ENCODE results near the gene NGF.

Gene NGF

GRCh38 chr1:115336741-115337140, 1.3 kb downstream of the NGF start:
- DNase-seq (ENCODE audit: low spot score): no peak

- no peak for DNase-seq (ENCODE audit: low spot score)
These were observed 5.0 kb downstream of the NGF start for GRCh38 chr1:115332813-115333608.

GRCh38 chr1:115331558-115332331, 6.3 kb downstream of the NGF start:
- DNase-seq (ENCODE audit: low spot score): no peak

GRCh38 chr1:115330480-115331013, 7.5 kb downstream of the NGF start:
- no peak for DNase-seq (ENCODE audit: low spot score)

- no peak for DNase-seq (ENCODE audit: low spot score)
These were observed 8.1 kb downstream of the NGF start for GRCh38 chr1:115329965-115330364.

GRCh38 chr1:115327270-115327669, 10.8 kb downstream of the NGF start:
- no peak for DNase-seq (ENCODE audit: low spot score)

- no peak for DNase-seq (ENCODE audit: low spot score)
These were observed 11.6 kb downstream of the NGF start for GRCh38 chr1:115326419-115326818.

- no peak for DNase-seq (ENCODE audit: low spot score)
These were observed 12.2 kb downstream of the NGF start for GRCh38 chr1:115325874-115326273.

- no peak for DNase-seq (ENCODE audit: low spot score)
These were observed 13.2 kb downstream of the NGF start for GRCh38 chr1:115324649-115325420.

GRCh38 chr1:115323366-115324004, 14.6 kb downstream of the NGF start:
- no peak for DNase-seq (ENCODE audit: low spot score)

GRCh38 chr1:115322631-115323030, 15.4 kb downstream of the NGF start:
- no peak for DNase-seq (ENCODE audit: low spot score)

GRCh38 chr1:115320377-115320776, 17.7 kb downstream of the NGF start:
- no peak for DNase-seq (ENCODE audit: low spot score)

- DNase-seq (ENCODE audit: low spot score): no peak
These were observed 18.3 kb downstream of the NGF start for GRCh38 chr1:115319706-115320105.

GRCh38 chr1:115317101-115318012, 20.7 kb downstream of the NGF start:
- no peak for DNase-seq (ENCODE audit: low spot score)

GRCh38 chr1:115314765-115315164, 23.3 kb downstream of the NGF start:
- DNase-seq (ENCODE audit: low spot score): no peak

GRCh38 chr1:115314092-115314491, 24.0 kb downstream of the NGF start:
- peak; percentile 15 for DNase-seq (ENCODE audit: low spot score)

- peak; percentile 22 for DNase-seq (ENCODE audit: low spot score)
These were observed 24.9 kb downstream of the NGF start for GRCh38 chr1:115313182-115313581.

- DNase-seq (ENCODE audit: low spot score): no peak
These were observed 25.3 kb downstream of the NGF start for GRCh38 chr1:115312742-115313141.

- no peak for DNase-seq (ENCODE audit: low spot score)
These were observed 26.5 kb downstream of the NGF start for GRCh38 chr1:115311474-115311989.
